Measurements from ENCODE around the gene SACS.
"Not testable (repeated sequence)": the region's sequence is repeated elsewhere in the genome, so short reads cannot be mapped to it uniquely, and the experiment has no call there.

Gene SACS

DNA sequence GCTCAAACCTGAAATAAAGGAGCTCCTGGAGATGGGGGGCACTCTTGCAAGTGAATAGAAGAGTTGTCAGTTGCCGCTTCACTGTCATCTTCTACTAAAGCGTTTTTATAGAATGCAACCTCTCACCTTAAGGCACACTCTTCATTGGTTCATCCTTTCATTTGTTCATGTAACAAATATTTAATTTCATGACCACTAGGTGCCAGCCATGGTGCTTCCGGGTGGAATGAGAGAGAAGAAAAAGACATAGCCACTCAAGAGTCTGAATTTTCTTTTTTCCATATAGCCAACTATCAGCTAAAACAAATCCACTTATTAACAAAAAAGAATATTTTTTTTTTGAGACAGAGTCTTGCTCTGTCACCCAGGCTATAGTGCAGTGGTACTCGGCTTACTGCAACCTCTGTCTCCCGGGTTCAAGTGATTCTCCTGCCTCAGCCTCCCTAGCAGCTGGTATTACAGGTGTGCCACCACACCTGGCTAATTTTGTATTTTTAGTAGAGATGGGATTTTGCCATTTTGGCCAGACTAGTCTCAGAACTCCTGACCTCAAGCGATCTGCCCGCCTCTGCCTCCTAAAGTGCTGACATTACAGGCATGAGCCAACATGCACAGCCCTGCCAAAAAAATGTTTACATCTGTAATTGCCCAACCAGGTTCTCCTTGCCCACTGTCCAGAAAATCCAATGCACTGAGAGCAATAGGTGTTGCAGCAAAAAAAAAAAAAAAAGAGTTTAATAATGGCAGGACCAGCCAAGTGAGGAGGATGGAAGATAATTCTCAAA lies 22.1 kb upstream of the SACS start:
- no peak for DNase-seq

DNA sequence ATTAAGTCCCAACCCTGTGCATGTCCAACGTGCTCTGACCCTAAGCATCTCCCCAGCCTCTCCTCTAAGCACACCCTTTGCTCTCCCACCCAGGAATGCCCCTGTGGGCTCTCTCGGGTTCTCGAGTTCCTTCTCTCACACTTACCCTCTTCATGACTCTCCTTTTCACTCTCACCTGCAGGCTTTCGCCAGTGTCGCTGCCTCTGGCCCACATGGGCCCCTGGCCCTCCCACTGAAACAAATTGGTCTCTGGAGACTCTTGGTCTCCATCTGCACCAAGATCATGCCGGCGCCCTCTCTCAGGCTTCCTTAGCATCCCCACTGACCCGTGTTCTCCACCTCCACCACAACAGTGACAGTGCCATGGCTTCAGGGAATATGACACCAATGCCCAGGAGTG lies 19.6 kb upstream of the SACS start:
- no peak for DNase-seq

DNA sequence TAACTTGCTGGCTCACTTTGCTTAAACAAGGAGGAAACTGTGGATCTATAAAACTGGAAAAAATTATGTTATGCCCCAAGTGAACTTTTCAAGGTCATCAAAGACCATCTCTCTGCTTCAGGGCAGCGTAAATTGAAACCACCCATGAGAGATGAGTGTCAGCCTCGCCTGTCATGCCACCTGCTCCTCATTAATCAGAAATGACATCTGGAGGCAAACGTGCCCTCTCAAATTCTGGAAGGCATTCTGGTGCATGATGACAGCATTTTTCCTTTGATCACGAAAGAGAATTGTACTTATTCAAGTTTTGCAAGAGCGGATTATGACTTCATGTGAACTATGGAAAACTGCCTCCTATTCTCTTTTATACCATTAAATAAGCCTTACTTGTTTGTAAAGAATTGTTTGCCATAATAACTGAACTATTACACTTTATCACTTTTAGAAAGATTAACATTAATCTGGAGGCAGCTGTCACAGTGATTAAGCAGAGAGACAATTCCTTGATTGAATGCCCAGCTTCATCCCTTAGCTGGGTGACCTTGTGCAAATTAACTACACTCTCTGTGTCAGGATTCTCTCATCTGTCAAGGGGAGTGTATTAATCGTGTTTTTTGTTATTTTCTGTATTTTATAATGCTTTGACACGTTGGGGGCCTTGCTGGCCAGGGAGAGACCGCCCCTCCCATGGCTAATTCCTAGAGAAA lies 17.0 kb upstream of the SACS start:
- DNase-seq = no peak

DNA sequence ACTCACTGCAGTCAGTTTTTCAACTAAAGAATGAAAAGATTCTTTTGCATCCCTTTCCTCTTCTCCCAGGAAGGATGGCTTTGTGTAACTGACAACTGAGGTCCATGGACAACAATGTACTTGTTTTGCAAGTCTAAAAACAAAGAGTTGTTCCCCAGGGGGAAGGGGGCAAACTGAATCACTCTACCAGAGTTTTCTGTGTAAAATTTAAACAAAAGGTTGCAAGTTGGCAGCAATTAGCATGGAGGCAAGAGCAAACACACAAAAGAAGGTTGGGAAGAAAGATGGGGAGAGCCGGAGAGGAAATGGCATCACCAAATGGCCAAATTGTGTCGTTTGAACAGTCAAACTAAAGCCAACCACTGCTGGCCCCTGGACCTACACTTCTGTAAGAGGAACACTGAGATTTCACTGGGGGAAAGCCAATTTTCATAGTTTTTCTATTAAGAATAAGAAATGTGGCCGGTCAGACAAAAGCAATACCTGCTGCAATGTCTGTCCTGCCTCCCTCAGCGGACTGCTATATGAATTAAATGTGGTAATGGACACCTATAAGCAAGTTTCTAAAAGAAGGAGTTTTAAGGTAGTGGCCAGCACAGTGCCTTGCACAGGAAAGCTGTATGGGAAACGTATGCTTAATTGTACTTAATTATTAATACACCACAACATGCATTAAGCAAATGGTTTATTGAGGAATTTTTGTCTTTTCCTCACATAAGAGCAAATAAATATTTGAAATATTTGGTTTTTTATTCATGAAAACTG lies 16.1 kb upstream of the SACS start:
- DNase-seq = no peak

DNA sequence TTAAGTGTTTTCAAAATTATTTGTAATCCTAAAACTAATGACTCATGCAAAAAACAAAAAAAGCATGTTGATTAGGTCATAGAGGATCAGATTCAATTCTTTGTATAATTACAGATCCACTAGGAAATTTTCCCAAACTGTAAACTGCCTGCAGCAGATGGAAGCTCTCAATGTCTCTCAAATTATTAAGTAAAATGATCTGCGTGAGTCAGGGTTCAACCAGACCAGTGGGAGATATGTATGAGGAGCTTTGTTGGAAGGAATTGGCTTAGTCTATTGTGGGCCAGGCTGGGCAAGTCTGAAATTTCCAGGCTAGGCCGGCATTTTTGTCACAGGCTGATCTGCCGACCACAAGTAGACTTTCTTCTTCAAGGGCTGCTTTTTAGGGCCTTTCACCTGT lies 14.4 kb upstream of the SACS start:
- DNase-seq = no peak

DNA sequence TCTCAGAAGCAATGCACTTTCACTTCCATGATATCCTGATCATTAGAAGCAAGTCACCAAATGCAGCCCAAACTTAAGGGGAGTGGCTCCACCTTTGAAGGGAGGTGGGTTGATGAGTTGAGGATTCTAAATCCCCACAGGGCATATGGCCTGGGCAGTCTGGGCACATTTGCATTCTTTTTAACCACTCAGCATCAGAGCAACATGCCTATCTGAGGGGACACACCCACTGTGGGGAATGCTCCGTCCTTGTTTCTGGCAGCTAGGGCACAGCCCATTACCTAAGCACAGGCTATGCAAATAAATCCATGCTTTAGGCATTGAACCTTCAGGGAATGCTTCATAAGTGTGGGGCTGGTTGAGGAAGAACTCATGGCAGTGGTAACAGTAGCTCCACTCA lies 12.3 kb upstream of the SACS start:
- DNase-seq = no peak

DNA sequence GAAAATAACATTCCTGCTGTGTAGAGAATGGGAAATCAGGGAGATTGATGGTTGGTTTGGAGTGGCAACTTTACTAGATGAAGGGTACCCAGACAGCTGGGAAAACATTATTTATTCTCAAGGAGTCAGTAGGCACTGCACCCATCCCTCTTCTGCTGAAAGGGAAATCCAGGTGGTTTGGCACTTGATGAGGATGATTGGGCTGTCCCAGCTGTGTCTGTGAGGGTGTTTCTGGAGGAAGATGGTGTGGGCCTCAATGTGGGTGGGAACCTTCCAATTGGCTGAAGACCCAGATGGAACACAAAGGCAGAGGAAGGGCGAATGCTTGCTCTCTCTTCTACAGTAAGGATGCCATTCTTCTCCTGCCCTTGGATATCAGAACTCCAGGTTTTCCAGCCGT lies 10.4 kb upstream of the SACS start:
- DNase-seq = no peak

DNA sequence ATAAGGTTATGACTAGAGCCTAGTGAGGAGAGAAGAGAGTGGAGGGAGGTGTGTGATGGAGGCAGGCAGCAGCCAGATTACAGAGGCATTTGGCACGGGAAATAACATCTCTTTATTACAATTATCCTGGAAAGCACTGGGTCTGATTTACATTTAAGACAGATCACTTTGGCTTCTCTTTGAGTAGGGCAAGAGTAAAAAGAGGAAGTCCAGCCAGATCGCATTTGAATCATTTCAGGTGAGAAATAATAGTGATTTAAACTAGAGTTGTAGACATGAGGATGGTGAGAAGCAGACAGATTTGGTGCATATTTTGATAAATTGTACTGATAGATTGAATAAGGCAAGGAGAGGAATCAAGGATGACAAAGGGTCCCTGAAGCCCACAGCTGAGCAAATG lies 9.6 kb upstream of the SACS start:
- DNase-seq = no peak

DNA sequence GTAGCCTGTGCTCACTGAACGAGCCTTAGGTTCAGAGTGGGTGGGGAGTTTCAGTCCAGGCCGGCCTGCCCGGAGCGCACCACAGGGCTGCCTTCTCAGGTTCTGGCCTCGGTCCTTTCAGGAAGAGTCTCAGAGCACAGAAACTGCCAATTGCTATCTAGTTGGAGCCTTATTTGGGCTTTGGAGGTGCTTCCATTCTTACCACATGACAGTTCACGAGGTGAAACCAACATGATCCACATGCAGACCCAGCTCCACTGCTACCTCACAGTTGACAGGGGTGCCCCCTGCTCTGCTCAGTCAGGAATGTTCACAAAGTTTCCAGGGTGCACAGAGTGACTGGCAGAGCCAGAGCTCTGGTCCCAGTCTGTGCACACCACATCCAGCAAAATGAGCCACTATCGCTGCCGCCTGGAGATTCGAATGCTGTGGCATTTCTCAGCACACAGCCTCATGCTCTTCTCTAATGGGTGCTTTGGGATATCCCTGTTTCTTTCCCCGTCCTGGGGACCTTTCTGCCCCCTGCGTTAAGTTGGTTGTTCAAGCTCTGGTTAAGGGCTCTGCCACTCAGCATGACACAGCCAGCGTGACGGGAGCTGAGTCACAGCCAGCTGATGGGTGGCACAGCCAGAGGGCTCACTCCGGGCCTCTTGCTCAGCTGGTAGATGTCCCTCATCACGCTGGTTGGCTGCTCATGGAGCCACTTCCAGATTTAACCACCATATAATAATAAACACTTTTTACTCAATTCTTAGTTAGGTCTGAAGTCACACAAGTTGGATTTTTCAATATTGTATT lies 7.5 kb upstream of the SACS start:
- DNase-seq = no peak

DNA sequence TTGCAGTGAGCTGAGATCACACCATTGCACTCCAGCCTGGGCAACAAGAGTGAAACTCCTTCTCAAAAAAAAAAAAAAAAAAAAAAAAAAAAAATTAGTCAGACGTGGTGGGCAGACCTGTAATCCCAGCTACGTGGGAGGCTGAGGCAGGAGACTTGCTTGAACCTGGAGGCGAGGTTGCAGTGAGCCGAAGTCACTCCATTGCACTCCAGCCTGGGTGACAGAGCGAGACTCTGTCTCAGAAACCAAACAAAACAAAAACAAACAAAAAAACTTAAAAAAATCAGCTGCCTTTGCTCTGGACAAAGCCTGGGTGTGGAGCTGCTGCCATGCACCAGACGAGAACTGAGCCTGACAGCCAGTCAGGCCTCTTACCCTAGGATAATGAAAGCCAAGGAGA lies 6.8 kb upstream of the SACS start:
- DNase-seq = not testable (repeated sequence)

DNA sequence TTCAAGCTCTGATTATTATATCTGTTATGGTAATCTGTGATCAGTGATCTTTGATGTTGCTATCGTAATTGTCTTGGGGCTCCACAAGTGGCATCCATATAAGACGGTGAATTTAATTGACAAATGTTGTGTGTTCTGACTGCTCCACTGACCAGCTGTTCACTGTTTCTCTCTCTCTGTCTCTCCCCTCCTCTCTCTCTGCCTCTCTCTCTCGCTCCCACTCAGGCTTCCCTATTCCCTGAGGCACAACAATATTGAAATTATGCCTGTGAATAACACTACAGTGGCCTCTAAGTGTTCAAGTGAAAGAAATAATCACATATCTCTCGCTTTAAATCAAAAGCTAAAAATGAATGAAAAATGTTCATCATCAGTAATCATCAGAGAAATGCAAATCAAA lies 4.4 kb upstream of the SACS start:
- DNase-seq = no peak

DNA sequence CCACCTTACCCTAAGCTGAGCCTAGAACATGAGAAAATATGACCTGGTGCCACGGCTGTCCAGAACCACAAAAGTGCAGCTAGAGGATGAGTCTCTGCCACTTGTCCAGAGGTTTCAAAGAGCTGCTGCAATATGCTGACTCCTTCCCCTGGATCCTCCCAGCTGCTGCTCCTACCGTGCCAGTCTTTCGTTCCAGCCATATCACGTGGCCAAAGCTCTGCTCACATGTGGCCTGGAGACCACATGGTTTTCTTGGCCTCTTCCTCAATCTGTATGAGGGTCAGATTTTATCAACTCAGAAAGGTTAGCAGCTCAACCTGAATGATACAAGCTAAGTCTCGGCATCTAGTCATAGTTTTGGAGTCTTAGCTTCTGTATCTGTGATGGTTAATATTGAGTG lies 3.2 kb upstream of the SACS start:
- DNase-seq = no peak

DNA sequence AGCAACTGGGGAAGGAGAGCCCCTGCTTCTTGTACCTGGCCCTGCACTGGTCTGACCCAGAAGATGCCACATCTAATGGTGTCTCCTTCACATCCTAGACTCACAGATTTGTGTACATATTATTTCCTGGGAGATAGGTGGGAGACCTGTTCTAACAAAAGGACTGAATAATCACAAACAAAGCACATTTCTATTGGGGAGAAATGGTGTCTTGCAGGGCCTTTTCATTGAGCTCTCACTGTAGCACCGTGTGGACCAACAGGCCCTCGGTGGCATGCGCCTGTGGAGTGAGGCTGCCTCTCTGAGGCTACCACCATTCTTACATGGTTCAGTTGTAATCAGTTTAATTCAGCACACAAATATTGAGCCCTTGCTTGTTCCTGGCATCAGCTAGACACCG lies 989 bp upstream of the SACS start:
- no peak for DNase-seq

DNA sequence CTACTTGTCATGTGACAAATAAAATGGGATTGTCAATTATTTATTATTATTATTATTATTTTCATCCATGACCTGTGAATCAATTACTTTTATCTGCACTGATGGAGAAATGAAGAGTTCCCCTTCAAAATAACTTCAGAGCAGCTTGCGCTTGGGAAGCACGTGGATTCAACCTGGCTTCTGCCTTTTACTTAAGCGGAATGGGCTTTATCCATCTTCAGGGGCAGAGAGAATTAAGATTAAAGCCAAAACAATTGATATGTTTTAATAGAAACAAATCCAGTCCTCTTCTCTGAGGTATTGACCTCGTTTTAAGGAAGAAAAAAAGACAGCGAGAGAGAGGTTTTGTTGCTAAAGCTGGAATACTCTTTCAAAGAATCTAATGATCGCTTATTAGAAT lies 876 bp downstream of the SACS start:
- no peak for DNase-seq

DNA sequence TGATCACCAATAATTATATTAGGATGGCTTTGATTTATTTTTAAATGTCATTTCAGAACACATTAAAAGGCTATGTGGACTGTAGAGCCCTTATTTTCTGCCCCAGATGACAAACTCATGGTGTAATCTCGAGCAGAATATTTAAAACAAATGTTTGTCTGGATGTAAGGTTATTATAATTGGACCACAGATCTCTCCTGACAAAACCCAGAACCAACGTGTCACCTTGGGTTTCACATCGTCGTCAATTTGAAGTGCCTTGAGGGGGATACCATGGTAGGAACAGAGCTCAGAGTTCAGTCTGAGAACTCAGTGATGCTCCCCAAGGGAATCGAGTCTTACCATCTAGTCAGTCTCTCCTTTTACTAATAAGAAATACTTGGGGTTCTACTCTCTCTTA lies 2.8 kb downstream of the SACS start:
- no peak for DNase-seq

DNA sequence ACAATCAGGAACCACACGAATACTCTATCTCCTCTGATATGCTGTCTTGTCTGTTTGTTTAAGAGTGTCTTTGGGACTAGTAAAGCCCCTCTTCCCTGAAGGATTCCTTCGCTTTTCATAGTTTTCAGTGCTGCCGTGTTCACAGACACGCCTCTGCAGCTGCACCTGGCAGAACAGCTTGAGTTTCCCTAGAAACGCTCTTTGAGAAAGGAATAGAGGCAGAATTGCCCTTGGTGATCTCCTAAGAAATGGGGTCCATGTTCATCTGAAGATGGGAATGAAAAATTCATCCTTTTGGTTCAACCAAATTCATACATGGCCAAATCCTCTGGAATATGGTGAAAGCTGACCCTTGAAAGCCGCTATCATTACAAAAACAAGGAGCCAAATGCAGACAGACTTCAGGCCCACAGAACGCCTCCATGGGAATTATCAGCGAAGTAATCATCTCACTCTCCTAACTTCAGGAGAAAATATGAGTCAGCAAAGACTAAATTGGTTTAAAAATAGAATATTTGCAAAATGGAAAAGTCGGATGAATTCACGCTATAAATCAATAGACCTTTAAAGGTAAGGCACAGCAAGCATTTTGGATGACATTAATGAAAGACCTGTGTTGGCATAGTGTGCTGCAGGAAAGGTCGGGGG lies 5.5 kb downstream of the SACS start:
- DNase-seq = no peak

DNA sequence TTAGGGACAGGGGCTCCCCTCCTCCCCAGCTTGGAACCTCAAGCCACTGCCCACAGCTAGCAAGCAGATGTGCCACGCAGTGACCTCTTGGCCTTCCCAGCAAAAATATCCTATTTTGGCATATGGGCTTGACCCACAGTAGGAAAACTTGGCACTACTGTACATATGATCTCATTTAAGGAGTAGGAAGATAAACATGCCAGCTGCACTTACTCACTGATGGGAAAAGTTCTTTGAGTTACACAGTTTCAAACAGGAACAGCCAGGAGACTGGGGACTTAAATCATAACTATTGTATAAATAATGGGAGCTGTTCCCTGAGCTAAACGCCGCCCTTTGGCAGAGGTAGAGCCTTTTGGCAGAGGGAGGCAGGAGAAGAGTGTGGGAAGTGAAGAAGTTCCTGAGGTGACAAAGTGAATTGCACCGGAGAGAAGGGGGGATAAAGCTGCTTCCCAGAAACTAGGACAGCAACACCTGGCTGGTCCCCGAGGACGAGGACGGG lies 6.1 kb downstream of the SACS start:
- DNase-seq = no peak

DNA sequence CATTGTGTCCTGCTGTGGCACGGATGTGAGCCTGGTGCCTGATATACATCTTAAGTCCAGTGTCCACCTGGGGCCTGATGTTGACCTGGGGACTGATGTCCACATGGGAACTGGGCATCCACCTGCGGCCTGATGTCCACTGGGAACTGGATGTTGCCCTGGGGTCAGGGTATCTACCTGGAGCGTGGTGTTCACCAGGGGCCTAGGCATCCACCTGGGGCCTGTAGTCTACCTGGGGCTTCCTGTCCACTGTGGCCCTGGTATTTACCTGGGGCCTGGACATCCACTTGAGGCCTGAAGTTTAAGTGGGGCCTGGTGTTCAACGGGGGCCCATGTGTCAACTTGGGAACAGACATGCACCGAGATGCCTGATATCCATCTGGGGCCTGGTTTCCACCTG lies 11.9 kb downstream of the SACS start:
- no peak for DNase-seq

DNA sequence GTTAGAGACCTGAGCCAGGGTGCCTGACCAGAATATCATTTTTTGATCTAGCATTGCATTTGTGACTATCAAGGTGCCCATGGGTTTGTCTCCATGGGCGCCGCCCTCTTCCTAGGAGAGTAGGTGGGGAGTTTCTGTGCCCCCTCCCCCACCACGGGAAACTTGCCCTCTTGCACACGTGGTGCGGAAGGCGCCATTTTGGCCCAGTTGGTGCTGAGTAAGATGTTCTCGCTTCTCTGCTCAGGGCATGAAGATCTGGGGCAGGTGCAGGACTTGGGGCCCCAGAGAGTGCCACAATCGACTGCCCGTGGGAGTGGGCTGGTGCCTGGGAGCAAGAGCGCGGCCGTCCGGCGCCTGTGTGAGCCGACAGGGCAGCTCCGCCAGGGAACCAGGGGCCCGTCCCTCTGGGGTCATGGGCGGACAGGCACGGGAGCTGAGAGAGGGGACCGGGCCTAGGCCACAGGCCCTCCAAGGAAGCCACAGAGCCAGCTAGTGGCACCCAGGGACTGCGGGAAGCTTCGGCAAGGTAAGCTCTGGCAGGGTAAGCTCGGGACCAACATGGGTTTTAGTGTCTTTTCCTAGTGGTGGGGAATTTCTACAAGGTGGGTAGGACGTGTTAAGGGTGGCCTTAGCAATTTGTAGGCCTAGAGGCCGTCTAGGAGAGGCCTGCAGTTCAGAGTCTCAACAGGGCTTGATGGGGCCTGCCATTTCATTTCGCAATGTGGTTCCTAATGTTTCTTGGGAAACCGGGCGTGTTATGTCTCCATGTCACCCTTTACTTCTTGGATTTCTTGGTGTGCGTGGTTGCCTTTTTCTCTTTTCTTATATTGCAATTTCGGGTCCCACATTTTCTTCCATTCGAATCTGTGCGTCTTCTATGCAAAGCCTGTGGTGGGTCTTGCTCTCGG lies 14.5 kb downstream of the SACS start:
- no peak for DNase-seq

DNA sequence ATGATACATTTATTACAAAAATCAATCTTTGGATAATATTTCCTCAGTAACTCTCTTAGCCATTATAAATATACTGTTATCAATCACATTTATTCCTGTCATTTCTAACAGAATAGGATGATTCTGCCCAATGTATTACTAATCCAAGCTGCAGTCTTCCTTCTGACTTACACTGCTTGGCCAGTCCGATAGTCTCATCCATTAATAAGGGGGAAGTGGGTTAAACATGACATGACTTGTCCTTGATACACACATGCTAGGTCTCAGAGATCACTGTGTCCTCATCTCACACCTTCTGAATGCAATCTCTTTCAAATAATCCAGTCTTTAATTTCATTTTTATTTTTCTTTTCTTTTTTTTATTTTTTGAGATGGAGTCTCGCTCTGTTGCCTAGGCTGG lies 18.8 kb downstream of the SACS start:
- DNase-seq = no peak

DNA sequence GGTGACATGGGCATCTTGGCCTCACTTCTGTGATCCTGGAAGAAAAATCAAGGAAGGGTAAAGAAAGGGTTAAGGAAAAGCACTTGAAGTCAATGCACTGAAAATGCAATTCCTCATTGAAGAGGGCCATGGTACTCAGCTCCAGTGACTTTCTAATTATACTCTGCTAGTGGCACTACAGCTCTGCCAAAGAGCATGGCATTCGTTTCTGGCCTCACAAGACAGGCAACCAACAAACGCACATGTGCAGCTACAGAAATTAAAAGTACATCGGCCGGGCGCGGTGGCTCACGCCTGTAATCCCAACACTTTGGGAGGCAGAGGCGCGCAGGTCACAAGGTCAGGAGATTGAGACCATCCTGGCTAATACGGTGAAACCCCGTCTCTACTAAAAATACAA lies 21.8 kb downstream of the SACS start:
- no peak for DNase-seq
